Mesendoderm (in vitro differentiated cells): Measurements from ENCODE around the gene OR4B1.
"Not testable (repeated sequence)": the region's sequence is repeated elsewhere in the genome, so short reads cannot be mapped to it uniquely, and the experiment has no call there.

ENCODE experiments used
- DNase-seq: peaks from one replicate; pipeline ENCODE4 v3.0.0; 2013
- H2AK5ac ChIP-seq: 2 replicates; pipeline ENCODE4 v1.6.1; 2013; ENCODE audit warnings: low read length, inconsistent platforms
- H2BK120ac ChIP-seq: 2 replicates; pipeline ENCODE4 v1.6.1; 2013; ENCODE audit warnings: low read depth, mild to moderate bottlenecking, low read length, moderate library complexity, mixed read lengths
- H2BK15ac ChIP-seq: replicated peaks from 2 replicates; pipeline ENCODE4 v1.6.1; 2013; ENCODE audit warnings: low read depth, mild to moderate bottlenecking, moderate library complexity
- H2BK5ac ChIP-seq: 2 replicates; pipeline ENCODE4 v1.6.1; 2013; ENCODE audit warnings: low read length, inconsistent platforms
- H3K18ac ChIP-seq: 2 replicates; pipeline ENCODE4 v1.6.1; 2013; ENCODE audit warnings: mild to moderate bottlenecking, low read length, mixed read lengths
- H3K23ac ChIP-seq: one replicate; pipeline ENCODE4 v1.6.1; 2013; ENCODE audit warnings: low read length
- H3K27ac ChIP-seq: 2 replicates; pipeline ENCODE4 v1.5.1; 2013; ENCODE audit warnings: low read depth, mild to moderate bottlenecking, inconsistent platforms, low read length, moderate library complexity
- H3K27me3 ChIP-seq: 2 replicates; pipeline ENCODE4 v1.6.1; 2013; ENCODE audit warnings: low read length, control low read depth, mild to moderate bottlenecking, inconsistent platforms; ENCODE audit not compliant: insufficient read depth, poor library complexity
- H3K36me3 ChIP-seq: 2 replicates; pipeline ENCODE4 v1.6.1; 2013; ENCODE audit warnings: low read length, inconsistent platforms; ENCODE audit not compliant: control insufficient read depth, insufficient read depth
- H3K4ac ChIP-seq: one replicate; pipeline ENCODE4 v1.6.1; 2013; ENCODE audit warnings: low read depth, mild to moderate bottlenecking, low read length, moderate library complexity
- H3K4me1 ChIP-seq: 2 replicates; pipeline ENCODE4 v1.6.1; 2013; ENCODE audit warnings: low read depth, low read length, inconsistent platforms; ENCODE audit not compliant: control insufficient read depth
- H3K4me2 ChIP-seq: 2 replicates; pipeline ENCODE4 v1.6.1; 2013; ENCODE audit warnings: low read length
- H3K4me3 ChIP-seq: 2 replicates; pipeline ENCODE4 v1.5.1; 2013; ENCODE audit warnings: mild to moderate bottlenecking, low read length
- H3K56ac ChIP-seq: one replicate; pipeline ENCODE4 v1.6.1; 2013; ENCODE audit warnings: low read length
- H3K79me1 ChIP-seq: 2 replicates; pipeline ENCODE4 v1.6.1; 2013; ENCODE audit warnings: low read length, inconsistent platforms
- H3K79me2 ChIP-seq: 2 replicates; pipeline ENCODE4 v1.6.1; 2013; ENCODE audit warnings: mild to moderate bottlenecking, low read length; ENCODE audit not compliant: control insufficient read depth, insufficient read depth
- H3K9ac ChIP-seq: 2 replicates; pipeline ENCODE4 v1.6.1; 2013; ENCODE audit warnings: low read length, inconsistent platforms
- H4K5ac ChIP-seq: one replicate; pipeline ENCODE4 v1.6.1; 2013; ENCODE audit warnings: low read length
- H4K8ac ChIP-seq: one replicate; pipeline ENCODE4 v1.6.1; 2013; ENCODE audit warnings: low read depth, mild to moderate bottlenecking, control low read depth, low read length, moderate library complexity
- WGBS: extraction: QIAGEN DNeasy Blood & Tissue Kit; methylation state at CpG from one replicate; pipeline ENCODE4 v1.1.7; 2013; ENCODE audit warnings: low lambda C conversion rate, missing lambda C conversion rate; ENCODE audit not compliant: insufficient coverage; ENCODE audit errors: extremely low coverage; 5-methylcytosine and 5-hydroxymethylcytosine counted together

OR4B1 gene

DNA sequence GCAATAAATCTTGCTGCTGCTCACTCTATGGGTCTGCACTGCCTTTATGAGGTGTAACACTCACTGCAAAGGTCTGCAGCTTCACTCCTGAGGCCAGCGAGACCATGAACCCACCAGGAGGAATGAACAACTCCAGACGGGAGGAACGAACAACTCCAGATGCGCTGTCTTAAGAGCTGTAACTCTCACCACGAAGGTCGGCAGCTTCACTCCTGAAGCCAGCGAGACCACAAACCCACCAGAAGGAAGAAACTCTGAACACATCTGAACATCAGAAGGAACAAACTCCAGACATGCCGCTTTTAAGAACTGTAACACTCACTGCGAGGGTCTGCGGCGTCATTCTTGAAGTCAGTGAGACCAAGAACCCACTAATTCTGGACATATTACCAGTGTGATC, 13.4 kb downstream of the OR4B1 start:
- not testable (repeated sequence) for H4K8ac ChIP-seq, H2BK15ac ChIP-seq, DNase-seq, H3K36me3 ChIP-seq, H3K23ac ChIP-seq, H3K4me1 ChIP-seq, H3K4me2 ChIP-seq, H2BK5ac ChIP-seq, H2AK5ac ChIP-seq, H4K5ac ChIP-seq, H3K4ac ChIP-seq, H3K18ac ChIP-seq, H3K79me2 ChIP-seq, H3K9ac ChIP-seq, H2BK120ac ChIP-seq, H3K4me3 ChIP-seq, H3K56ac ChIP-seq, H3K27ac ChIP-seq, H3K79me1 ChIP-seq, H3K27me3 ChIP-seq
- no CpG with 5 or more reads among the region's 11 CpGs for WGBS

DNA sequence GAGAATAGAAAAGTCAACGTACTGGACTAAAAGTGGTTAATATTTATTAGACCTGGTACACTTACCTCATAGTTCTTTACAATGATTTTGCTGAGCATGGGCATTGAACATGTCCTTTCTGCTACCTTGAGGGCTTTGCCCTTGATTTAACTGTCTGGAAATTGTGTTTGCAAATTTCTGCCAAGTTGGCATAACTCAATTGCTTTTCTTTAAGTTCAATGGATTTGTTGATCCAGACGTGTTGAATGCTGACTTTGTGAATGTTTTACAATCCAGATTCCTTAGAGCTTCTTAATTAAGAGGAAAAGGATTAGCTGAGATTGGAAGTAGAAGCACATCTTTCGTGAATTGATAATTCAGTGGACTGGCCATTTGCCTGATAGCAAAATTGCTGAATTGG, 21.1 kb downstream of the OR4B1 start:
- no peak overlapping the region for H4K5ac ChIP-seq
- H2BK15ac ChIP-seq: no peak overlapping the region
- no peak overlapping the region for H4K8ac ChIP-seq
- H3K4ac ChIP-seq: no peak overlapping the region
- no peak overlapping the region for H3K18ac ChIP-seq
- no peaks in the 10 kb centered on the region for H3K36me3 ChIP-seq
- no peak overlapping the region for H3K27ac ChIP-seq
- no peak for DNase-seq
- H2BK5ac ChIP-seq: no peak overlapping the region
- H3K56ac ChIP-seq: no peak overlapping the region
- H3K27me3 ChIP-seq: no peaks in the 10 kb centered on the region
- no CpG with 5 or more reads among the region's 3 CpGs for WGBS
- no peak overlapping the region for H2AK5ac ChIP-seq
- H3K4me3 ChIP-seq: no peak overlapping the region
- no peak overlapping the region for H2BK120ac ChIP-seq
- H3K4me1 ChIP-seq: no peaks in the 10 kb centered on the region
- no peak overlapping the region for H3K23ac ChIP-seq
- H3K79me2 ChIP-seq: no peaks in the 10 kb centered on the region
- H3K9ac ChIP-seq: no peak overlapping the region
- H3K79me1 ChIP-seq: no peaks in the 10 kb centered on the region
- H3K4me2 ChIP-seq: no peak overlapping the region

DNA sequence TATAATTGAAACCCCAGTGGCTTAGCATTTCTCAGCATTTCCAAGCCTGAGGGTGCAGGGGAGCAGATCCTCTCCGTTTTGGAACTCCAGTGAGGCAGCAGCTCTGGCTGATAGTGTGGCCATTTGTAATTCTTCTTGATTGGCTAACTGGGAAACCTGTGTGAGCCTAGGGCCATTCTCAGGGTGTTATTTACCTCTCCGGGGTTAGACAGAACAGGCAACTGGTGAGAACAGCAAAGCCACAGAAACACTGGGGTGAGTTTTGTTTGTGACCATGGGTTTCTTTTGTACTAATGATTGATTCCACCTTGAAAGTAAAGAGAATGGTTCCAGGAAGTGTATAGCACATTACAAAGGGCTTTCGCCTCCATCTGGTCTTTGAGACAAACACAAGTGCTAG, 25.9 kb downstream of the OR4B1 start:
- no peaks in the 10 kb centered on the region for H3K4me1 ChIP-seq
- H3K27ac ChIP-seq: no peak overlapping the region

DNA sequence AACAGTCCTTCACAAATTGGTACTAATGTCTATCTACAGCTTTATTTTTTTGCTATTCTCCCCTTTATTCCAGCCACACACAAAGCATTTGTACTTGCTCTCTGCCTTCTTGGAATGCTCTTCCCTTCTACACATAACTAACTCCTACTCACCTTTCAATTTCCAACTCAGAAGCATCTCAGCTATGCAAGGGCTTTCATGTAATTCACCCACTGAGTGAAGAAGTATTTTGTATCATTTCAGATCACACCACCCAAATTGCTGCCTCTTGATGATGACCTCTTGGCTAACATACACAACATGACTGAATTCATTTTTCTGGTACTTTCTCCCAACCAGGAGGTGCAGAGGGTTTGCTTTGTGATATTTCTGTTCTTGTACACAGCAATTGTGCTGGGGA, 28.2 kb downstream of the OR4B1 start, which contains the start of gene OR4X2:
Gene OR4X2 (plus strand): TSS at position 301 of the 400 bp plus-strand sequence. CDS start 0 bp downstream, at position 301.
- Histone ChIP-seq H2AK5ac (no peak within 1 kb of the TSS), H4K5ac (no peak within 1 kb of the TSS), H3K36me3 (no peaks in the 10 kb centered on the region), H2BK5ac (no peak within 1 kb of the TSS), H3K4me2 (no peak within 1 kb of the TSS), H3K56ac (no peak within 1 kb of the TSS), H3K27ac (no peak within 1 kb of the TSS), H3K4me1 (no peaks in the 10 kb centered on the region), H3K27me3 (no peaks in the 10 kb centered on the region), H3K9ac (no peak within 1 kb of the TSS), H4K8ac (no peak within 1 kb of the TSS), H3K79me1 (no peaks in the 10 kb centered on the region), H3K23ac (no peak within 1 kb of the TSS), H2BK15ac (no peak within 1 kb of the TSS), H3K18ac (no peak within 1 kb of the TSS), H3K4me3 (no peak within 1 kb of the TSS), H3K4ac (no peak within 1 kb of the TSS), H3K79me2 (no peaks in the 10 kb centered on the region), H2BK120ac (no peak within 1 kb of the TSS)
- no peak for DNase-seq

More for the DNA sequence above, 25.9 kb downstream of the OR4B1 start:
- H3K79me2 ChIP-seq: no peaks in the 10 kb centered on the region
- no peak overlapping the region for H3K9ac ChIP-seq
- no peak overlapping the region for H3K4ac ChIP-seq
- no peak overlapping the region for H2BK15ac ChIP-seq
- no peaks in the 10 kb centered on the region for H3K27me3 ChIP-seq
- H3K23ac ChIP-seq: no peak overlapping the region
- no peak for DNase-seq
- no peak overlapping the region for H4K8ac ChIP-seq
- no peaks in the 10 kb centered on the region for H3K36me3 ChIP-seq
- H3K79me1 ChIP-seq: no peaks in the 10 kb centered on the region
- no peak overlapping the region for H2BK120ac ChIP-seq
- no peak overlapping the region for H2AK5ac ChIP-seq
- no peak overlapping the region for H3K4me3 ChIP-seq
- H3K18ac ChIP-seq: no peak overlapping the region
- WGBS: no CpG with 5 or more reads among the region's 3 CpGs
- no peak overlapping the region for H3K56ac ChIP-seq
- no peak overlapping the region for H2BK5ac ChIP-seq
- H4K5ac ChIP-seq: no peak overlapping the region
- H3K4me2 ChIP-seq: no peak overlapping the region

DNA sequence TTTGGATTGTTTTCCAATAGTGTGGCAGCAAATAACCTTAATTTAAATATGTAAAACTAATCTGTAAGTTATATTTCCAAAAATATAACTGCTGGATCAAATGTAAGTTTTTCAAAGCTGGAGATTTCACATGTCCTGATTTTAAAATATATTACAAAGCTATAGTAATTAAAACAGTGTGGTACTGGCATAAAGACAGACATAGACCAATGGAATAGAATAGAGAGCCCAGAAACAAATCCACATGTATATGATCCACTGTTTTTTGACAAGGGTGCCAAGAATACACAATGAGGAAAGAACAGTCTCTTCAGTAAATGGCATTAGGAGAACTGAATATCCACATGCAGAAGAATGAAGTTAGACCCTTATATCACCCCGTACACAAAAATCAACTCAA, 32.3 kb downstream of the OR4B1 start:
- H3K79me2 ChIP-seq: no peaks in the 10 kb centered on the region
- H3K4me1 ChIP-seq: no peaks in the 10 kb centered on the region
- no peak overlapping the region for H2AK5ac ChIP-seq
- no peak overlapping the region for H3K4me3 ChIP-seq
- H3K56ac ChIP-seq: no peak overlapping the region
- no peak overlapping the region for H3K9ac ChIP-seq
- H3K4me2 ChIP-seq: no peak overlapping the region
- H2BK5ac ChIP-seq: no peak overlapping the region
- no peak overlapping the region for H3K27ac ChIP-seq
- no peaks in the 10 kb centered on the region for H3K36me3 ChIP-seq
- no peak overlapping the region for H4K8ac ChIP-seq
- no peak overlapping the region for H2BK120ac ChIP-seq
- H3K79me1 ChIP-seq: no peaks in the 10 kb centered on the region
- WGBS: no CpG with 5 or more reads among the region's 1 CpG
- H2BK15ac ChIP-seq: no peak overlapping the region
- H3K23ac ChIP-seq: no peak overlapping the region
- no peak overlapping the region for H3K4ac ChIP-seq
- no peak overlapping the region for H4K5ac ChIP-seq
- no peaks in the 10 kb centered on the region for H3K27me3 ChIP-seq
- DNase-seq: no peak
- H3K18ac ChIP-seq: no peak overlapping the region

DNA sequence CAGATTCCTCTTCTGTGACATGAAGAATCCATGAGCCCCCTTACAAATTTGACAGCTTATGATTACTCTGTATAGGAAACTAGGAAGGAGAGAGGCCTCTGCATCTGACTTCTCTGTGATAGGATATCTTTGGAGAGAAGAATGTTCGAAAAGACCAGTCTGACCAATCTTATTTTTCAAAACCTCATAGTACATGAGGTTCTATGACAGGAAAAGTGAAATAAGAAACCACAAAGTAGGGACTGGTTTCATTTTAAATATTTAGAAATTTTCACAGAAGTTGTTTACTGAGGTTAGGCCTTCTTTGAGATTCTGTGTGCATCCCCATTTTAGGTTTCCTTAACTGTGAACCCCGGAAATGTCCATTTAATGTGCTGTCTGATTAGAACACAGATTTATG, 45.0 kb downstream of the OR4B1 start:
- H2BK120ac ChIP-seq: no peak overlapping the region
- no peaks in the 10 kb centered on the region for H3K27me3 ChIP-seq
- no peak overlapping the region for H3K27ac ChIP-seq
- DNase-seq: no peak
- H3K36me3 ChIP-seq: no peaks in the 10 kb centered on the region
- no peak overlapping the region for H2BK5ac ChIP-seq
- H4K5ac ChIP-seq: no peak overlapping the region
- H3K23ac ChIP-seq: no peak overlapping the region
- H3K9ac ChIP-seq: no peak overlapping the region
- no peak overlapping the region for H3K4me2 ChIP-seq
- no peaks in the 10 kb centered on the region for H3K79me1 ChIP-seq
- H3K4me1 ChIP-seq: no peaks in the 10 kb centered on the region
- H2BK15ac ChIP-seq: no peak overlapping the region
- no peak overlapping the region for H2AK5ac ChIP-seq
- no peak overlapping the region for H3K4me3 ChIP-seq
- H3K4ac ChIP-seq: no peak overlapping the region
- no peak overlapping the region for H3K56ac ChIP-seq
- H3K18ac ChIP-seq: no peak overlapping the region
- no CpG with 5 or more reads among the region's 2 CpGs for WGBS
- H4K8ac ChIP-seq: no peak overlapping the region
- no peaks in the 10 kb centered on the region for H3K79me2 ChIP-seq
